Measurements from ENCODE around the gene ZNG1B. TPM values are rescaled to one million over a fixed set of nuclear protein-coding genes. Genes with fewer than 3 reads are reported as not detected.
"Not testable (repeated sequence)": the region's sequence is repeated elsewhere in the genome, so short reads cannot be mapped to it uniquely, and the experiment has no call there.

Gene ZNG1B
- total RNA-seq, 4 donors from 2014 or later: 20.8 to 49.2 (median 36.7) TPM

DNA sequence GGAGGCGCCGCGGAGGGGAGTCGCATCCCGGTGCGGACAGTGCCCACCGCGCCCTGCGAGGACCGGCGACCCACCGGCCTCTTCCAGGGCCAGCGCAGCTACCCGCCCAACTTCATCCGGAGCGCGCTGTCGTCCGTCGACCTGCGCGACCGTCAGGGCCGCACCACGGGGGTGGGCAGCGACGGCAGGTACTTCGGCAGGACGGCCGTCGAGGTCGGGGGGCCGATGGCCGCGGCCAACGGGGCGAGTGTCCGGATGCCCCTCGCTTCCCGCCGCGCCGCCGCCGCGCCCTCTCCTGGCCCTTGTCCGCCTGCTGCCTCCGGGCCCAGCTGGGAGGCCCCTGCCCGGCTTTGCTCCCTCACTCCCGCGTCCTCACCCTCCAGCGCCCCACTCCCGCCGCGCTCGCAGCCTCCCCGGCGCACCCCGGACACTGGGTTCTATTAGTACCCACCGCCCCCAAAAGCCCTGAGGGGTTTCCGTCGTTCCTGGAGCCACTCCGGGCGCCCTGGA lies 104.5 kb downstream of the ZNG1B start:
- H3K4me1 ChIP-seq, H3K36me3 ChIP-seq, H3K9me3 ChIP-seq, H3K27me3 ChIP-seq: not testable (repeated sequence)
- peak overlapping the region; percentile 55 to 85 for H3K4me3 ChIP-seq
- peak overlapping the region; percentile 76 to 97 (median 92) for H3K27ac ChIP-seq
- WGBS, 2 donors (ENCODE audit: low coverage in 1 of 2): 0 to 2% methylated on average over 4 to 11 of the region's 64 CpGs
- peak in 2 of 4 experiments; percentile 19 to 34 for TF ChIP-seq CTCF (IDR thresholded peaks at IDR 0.05)
- peak; percentile 57 for ATAC-seq

DNA sequence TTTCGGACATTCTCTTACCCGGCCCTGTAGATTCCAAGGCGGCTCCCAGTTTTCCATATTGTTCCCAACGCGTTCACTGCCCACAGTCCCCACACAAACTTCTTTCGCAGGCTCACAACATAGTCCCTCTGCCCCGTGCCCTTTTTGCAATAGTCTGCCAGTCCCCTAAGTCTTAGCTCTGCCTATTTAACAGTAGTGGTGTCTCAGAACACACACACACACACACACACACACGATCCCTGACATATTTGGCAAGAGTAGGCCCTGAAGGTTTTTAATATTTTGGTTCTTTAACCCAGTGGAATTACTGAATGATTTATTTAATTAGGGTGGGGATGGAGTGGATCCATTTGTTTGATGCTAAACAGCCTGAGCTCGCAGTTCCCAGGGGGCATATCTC lies 105.0 kb downstream of the ZNG1B start:
- peak; percentile 24 for ATAC-seq
- H3K4me3 ChIP-seq: peak overlapping the region; percentile 55 to 85
- H3K36me3 ChIP-seq, H3K9me3 ChIP-seq, H3K4me1 ChIP-seq, H3K27me3 ChIP-seq: not testable (repeated sequence)
- peak overlapping the region; percentile 76 to 97 (median 92) for H3K27ac ChIP-seq
- 0% methylated on average over 1 of the region's 9 CpGs; no CpG with 5 or more reads in 1 of the 2 donors for WGBS, 2 donors (ENCODE audit: low coverage in 1 of 2)

Other genes starting within 250 kb of the ZNG1B start
- 1 to 10 TPM in 2 of 4 donors, under 1 TPM in 1, not detected in 1; 0.62 to 2.5 (median 1.1) TPM for gene PAX8, start 158.8 kb upstream of the ZNG1B start, total RNA-seq
- gene FOXD4L1, start 61.0 kb downstream of the ZNG1B start, total RNA-seq: under 1 TPM in 1 of 4 donors, not detected in 3; 0.50 TPM
- gene RABL2A, start 189.6 kb downstream of the ZNG1B start, total RNA-seq: 10 to 100 TPM in 3 of 4 donors, 1 to 10 TPM in 1; 3.0 to 19.9 (median 14.1) TPM

Measured in gastroesophageal sphincter (tissue), 4 donors.